ENCODE measurements around the gene ASB2. TPM values are rescaled to one million over a fixed set of nuclear protein-coding genes. Genes with fewer than 3 reads are reported as not detected.

The ASB2 gene
- polyA plus RNA-seq, 3 donors, result 0.25 to 2.5 (median 1.4) TPM

DNA sequence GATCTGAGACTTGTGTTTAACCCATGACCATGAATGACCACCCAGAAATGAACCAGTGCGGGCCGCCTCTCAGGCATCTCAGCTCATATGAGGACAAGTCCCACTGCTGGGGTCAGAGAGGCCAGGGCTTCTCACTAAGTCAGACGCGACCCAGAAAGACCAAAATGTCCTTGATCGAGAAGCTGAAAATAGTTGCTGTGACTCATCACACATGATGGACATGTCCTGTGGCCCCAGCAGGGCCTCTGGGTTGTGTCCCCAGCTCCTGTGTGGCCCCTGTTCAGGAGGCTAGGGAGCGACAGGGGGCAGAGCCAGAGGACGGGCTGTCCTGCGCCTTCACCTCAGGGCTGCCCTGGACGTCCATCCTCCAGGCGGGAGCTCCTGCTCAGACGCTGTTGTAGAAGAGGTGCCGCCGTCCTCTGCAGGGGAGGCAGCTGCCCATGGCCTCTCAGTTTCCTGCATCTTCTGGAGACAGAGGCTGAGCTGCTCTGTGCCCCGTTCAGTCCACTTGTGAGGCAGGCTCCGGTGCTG is 78.2 kb downstream of the ASB2 start:
- no peak overlapping the region for H3K4me3 Mint-ChIP-seq
- Histone ChIP-seq H3K4me2 (replicated peaks; ENCODE audit: extremely low read depth, low read length, poor library complexity, severe bottlenecking) (no peak overlapping the region), H2AFZ (ENCODE audit: insufficient read depth, low read depth, low read length, poor library complexity, severe bottlenecking) (no peak overlapping the region), H3K27ac (ENCODE audit: low read depth in 1 of 2, low read length in 2 of 2) (no peak overlapping the region), H3K36me3 (replicated peaks in 1 of 2; ENCODE audit: control insufficient read depth in 1 of 2, insufficient read depth in 2 of 2, low read length in 2 of 2) (no peaks in the 10 kb centered on the region), H3K4me1 (ENCODE audit: control insufficient read depth in 1 of 2, insufficient read depth in 2 of 2, low read length in 2 of 2) (no peaks in the 10 kb centered on the region), H3K27me3 (ENCODE audit: control insufficient read depth in 2 of 2, insufficient read depth in 2 of 2, low read length in 2 of 2) (no peaks in the 10 kb centered on the region), H3K9me3 (replicated peaks in 1 of 2; ENCODE audit: control insufficient read depth in 1 of 2, insufficient read depth in 1 of 2, low read length in 2 of 2) (peaks cover 0 to 9% of the 10 kb centered on the region in 2 donors), H3K9ac (ENCODE audit: insufficient read depth, low read length, poor library complexity, severe bottlenecking) (no peak overlapping the region), H4K20me1 (ENCODE audit: insufficient read depth, low read length) (no peaks in the 10 kb centered on the region), H3K4me3 (replicated peaks in 1 of 3; ENCODE audit: low read depth in 2 of 3, low read length in 3 of 3) (no peak overlapping the region), H3K79me2 (ENCODE audit: insufficient read depth, low read length) (no peaks in the 10 kb centered on the region)
- intact Hi-C loops (cut with micrococcal nuclease), result no loop called here
- no peak overlapping the region for H3K27ac Mint-ChIP-seq
- H3K9me3 Mint-ChIP-seq, result peaks cover 0 to 16% (median 5%) of the 10 kb centered on the region in 7 donors
- H3K4me1 Mint-ChIP-seq, result no peaks in the 10 kb centered on the region
- H3K27me3 Mint-ChIP-seq (ENCODE audit: low read depth in 3 of 3), result peaks cover 3 to 8% (median 5%) of the 10 kb centered on the region in 3 donors
- DNase-seq, result no peak
- TF ChIP-seq, protein P1, sequence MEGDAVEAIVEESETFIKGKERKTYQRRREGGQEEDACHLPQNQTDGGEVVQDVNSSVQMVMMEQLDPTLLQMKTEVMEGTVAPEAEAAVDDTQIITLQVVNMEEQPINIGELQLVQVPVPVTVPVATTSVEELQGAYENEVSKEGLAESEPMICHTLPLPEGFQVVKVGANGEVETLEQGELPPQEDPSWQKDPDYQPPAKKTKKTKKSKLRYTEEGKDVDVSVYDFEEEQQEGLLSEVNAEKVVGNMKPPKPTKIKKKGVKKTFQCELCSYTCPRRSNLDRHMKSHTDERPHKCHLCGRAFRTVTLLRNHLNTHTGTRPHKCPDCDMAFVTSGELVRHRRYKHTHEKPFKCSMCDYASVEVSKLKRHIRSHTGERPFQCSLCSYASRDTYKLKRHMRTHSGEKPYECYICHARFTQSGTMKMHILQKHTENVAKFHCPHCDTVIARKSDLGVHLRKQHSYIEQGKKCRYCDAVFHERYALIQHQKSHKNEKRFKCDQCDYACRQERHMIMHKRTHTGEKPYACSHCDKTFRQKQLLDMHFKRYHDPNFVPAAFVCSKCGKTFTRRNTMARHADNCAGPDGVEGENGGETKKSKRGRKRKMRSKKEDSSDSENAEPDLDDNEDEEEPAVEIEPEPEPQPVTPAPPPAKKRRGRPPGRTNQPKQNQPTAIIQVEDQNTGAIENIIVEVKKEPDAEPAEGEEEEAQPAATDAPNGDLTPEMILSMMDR (IDR thresholded peaks at IDR 0.05), result no peak
- no peaks in the 10 kb centered on the region for H3K36me3 Mint-ChIP-seq
- 96% methylated on average over 13 of the region's 15 CpGs for WGBS (ENCODE audit: insufficient coverage)

DNA sequence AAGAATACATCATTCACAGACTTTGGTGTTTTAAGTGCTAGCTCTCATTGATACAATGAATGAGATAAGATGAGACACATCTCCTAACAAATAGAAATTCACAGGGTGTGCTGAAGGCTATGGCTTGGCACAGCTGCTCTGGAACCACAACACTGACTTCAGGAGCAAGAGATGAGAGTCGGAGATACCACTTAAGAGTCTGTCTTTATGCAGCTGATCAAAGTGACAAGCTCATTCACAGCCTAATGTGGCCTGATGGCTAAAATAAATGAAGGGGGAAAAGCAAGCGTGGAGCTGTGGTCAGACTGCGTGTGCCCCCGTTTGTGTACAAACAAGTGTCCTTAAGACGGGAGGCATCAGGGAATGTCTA is 78.9 kb downstream of the ASB2 start:
- H3K9ac ChIP-seq (ENCODE audit: insufficient read depth, low read length, poor library complexity, severe bottlenecking), result no peak overlapping the region
- intact Hi-C loops (cut with micrococcal nuclease), result no loop called here
- H3K36me3 ChIP-seq (replicated peaks in 1 of 2; ENCODE audit: control insufficient read depth in 1 of 2, insufficient read depth in 2 of 2, low read length in 2 of 2), result no peaks in the 10 kb centered on the region
- Mint-ChIP-seq H3K9me3 (peaks cover 0 to 16% (median 5%) of the 10 kb centered on the region in 7 donors), H3K27ac (no peak overlapping the region), H3K27me3 (ENCODE audit: low read depth in 3 of 3) (peaks cover 3 to 5% (median 5%) of the 10 kb centered on the region in 3 donors), H3K36me3 (no peaks in the 10 kb centered on the region), H3K4me1 (no peaks in the 10 kb centered on the region), H3K4me3 (no peak overlapping the region)
- H3K4me1 ChIP-seq (ENCODE audit: control insufficient read depth in 1 of 2, insufficient read depth in 2 of 2, low read length in 2 of 2), result no peaks in the 10 kb centered on the region
- no peak overlapping the region for H3K4me2 ChIP-seq (replicated peaks; ENCODE audit: extremely low read depth, low read length, poor library complexity, severe bottlenecking)
- WGBS (ENCODE audit: insufficient coverage), result 89% methylated on average over 5 of the region's 5 CpGs
- no peaks in the 10 kb centered on the region for H3K27me3 ChIP-seq (ENCODE audit: control insufficient read depth in 2 of 2, insufficient read depth in 2 of 2, low read length in 2 of 2)
- H3K4me3 ChIP-seq (replicated peaks in 1 of 3; ENCODE audit: low read depth in 2 of 3, low read length in 3 of 3), result no peak overlapping the region
- no peak overlapping the region for H2AFZ ChIP-seq (ENCODE audit: insufficient read depth, low read depth, low read length, poor library complexity, severe bottlenecking)
- DNase-seq, result no peak
- H3K79me2 ChIP-seq (ENCODE audit: insufficient read depth, low read length), result no peaks in the 10 kb centered on the region
- TF ChIP-seq, protein P1 (IDR thresholded peaks at IDR 0.05), result no peak
- peaks cover 0 to 9% of the 10 kb centered on the region in 2 donors for H3K9me3 ChIP-seq (replicated peaks in 1 of 2; ENCODE audit: control insufficient read depth in 1 of 2, insufficient read depth in 1 of 2, low read length in 2 of 2)
- no peaks in the 10 kb centered on the region for H4K20me1 ChIP-seq (ENCODE audit: insufficient read depth, low read length)
- no peak overlapping the region for H3K27ac ChIP-seq (ENCODE audit: low read depth in 1 of 2, low read length in 2 of 2)
